Measurements from ENCODE around the gene TTC7B. TPM values are rescaled to one million over a fixed set of nuclear protein-coding genes. Genes with fewer than 3 reads are reported as not detected.

Gene TTC7B
- total RNA-seq, 1 experiment from 2014 or later: 70.6 TPM

DNA sequence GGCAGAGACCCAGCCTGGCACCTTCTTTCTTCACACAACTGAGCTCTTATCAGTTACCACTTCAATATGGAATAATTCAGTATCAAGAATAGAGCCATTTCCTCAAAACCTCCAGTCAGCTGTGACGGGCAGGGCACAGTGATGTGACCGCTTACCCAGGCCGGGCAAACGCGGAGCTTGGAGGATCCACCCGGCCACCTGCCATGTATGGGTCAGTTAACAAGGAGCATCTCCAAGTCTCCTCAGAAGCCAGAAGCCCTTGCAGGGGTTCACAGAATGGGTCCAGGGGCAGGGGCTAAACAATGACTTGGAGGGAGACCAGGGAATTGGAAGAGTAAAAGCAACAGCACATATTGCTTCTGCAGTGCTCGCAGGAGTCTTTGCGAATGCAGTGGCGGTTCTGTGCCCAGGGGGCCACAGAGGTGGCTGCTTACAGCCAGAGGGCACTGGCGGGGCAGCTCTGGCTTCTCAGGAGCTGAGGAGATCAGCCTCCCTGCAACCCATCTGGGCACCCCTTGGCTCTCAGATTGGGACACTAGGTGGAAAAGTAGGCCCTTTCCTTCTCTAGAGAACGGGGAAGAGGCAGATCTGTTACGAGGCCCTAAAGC, 257.1 kb downstream of the TTC7B start:
- intact Hi-C loops (cut with micrococcal nuclease): no loop called here
- no peaks in the 10 kb centered on the region for H3K9me3 ChIP-seq (ENCODE audit: control insufficient read depth in 1 of 2, insufficient read depth in 1 of 2, low read depth in 1 of 2, low read length in 2 of 2)
- H4K20me1 ChIP-seq (ENCODE audit: insufficient read depth): no peaks in the 10 kb centered on the region
- H3K9ac ChIP-seq (ENCODE audit: low read length): no peak overlapping the region
- RAD21 ChIA-PET (ENCODE audit: low non-redundant PET in 1 of 2, low total read pairs in 2 of 2, uncharacterized antibody in 2 of 2, unreplicated experiment in 2 of 2): no interaction called here
- H3K4me2 ChIP-seq (ENCODE audit: low read length): no peak overlapping the region
- no peak; the same call in 1 of the 2 replicates for ATAC-seq
- no peaks in the 10 kb centered on the region for H3K79me2 ChIP-seq (ENCODE audit: insufficient read depth, low read length)
- no peak overlapping the region for H3K4me3 ChIP-seq (replicated peaks in 1 of 2; ENCODE audit: low read depth in 1 of 2, low read length in 2 of 2)
- TF ChIP-seq SRF (IDR thresholded peaks at IDR 0.05; ENCODE audit: low read depth) (no peak), JUND (IDR thresholded peaks at IDR 0.05) (no peak), ATF3 (IDR thresholded peaks at IDR 0.05) (no peak), POLR2AphosphoS5 (IDR thresholded peaks at IDR 0.05; ENCODE audit: low read depth, low read length) (no peak), CEBPB (IDR thresholded peaks at IDR 0.05; ENCODE audit: low read depth) (no peak), EZH2phosphoT487 (IDR thresholded peaks at IDR 0.05; ENCODE audit: borderline replicate concordance) (no peak), EGR1 (IDR thresholded peaks at IDR 0.05; ENCODE audit: low read depth) (no peak), CBX3 (IDR thresholded peaks at IDR 0.05; ENCODE audit: low read depth) (no peak), CTCF (IDR thresholded peaks at IDR 0.05 in 2 of 3, conservative IDR thresholded peaks at IDR 0.05 in 1 of 3; ENCODE audit: borderline replicate concordance in 1 of 3, insufficient read depth in 1 of 3, low read depth in 2 of 3, low read length in 2 of 3) (no peak), RAD21 (IDR thresholded peaks at IDR 0.05; ENCODE audit: low read depth) (no peak), TCF7L2 (IDR thresholded peaks at IDR 0.05; ENCODE audit: borderline replicate concordance, extremely low read depth, insufficient read depth, insufficient read length) (no peak), EZH2 (IDR thresholded peaks at IDR 0.05) (no peak)
- H3K4me1 ChIP-seq (ENCODE audit: control insufficient read depth in 1 of 2, insufficient read depth in 2 of 2, low read length in 2 of 2): no peaks in the 10 kb centered on the region
- no peaks in the 10 kb centered on the region for H3K9me2 ChIP-seq (ENCODE audit: insufficient read depth)
- no peak overlapping the region for H2AFZ ChIP-seq (ENCODE audit: low read depth, low read length, poor library complexity, severe bottlenecking)
- H3K27me3 ChIP-seq (ENCODE audit: insufficient read depth, low read length): no peaks in the 10 kb centered on the region
- POLR2A ChIA-PET: no interaction called here
- CTCF ChIA-PET: no interaction called here
- BruUV-seq (replicated peaks): no TSS peak
- DNase-seq (ENCODE audit: low read depth, low spot score): no peak
- H3K27ac ChIP-seq (ENCODE audit: low read depth, low read length): no peak overlapping the region
- H3K36me3 ChIP-seq (ENCODE audit: control insufficient read depth in 1 of 2, insufficient read depth in 2 of 2, low read length in 2 of 2): no peaks in the 10 kb centered on the region
